ENCODE data around the gene HERPUD1.
"Not testable (repeated sequence)": the region's sequence is repeated elsewhere in the genome, so short reads cannot be mapped to it uniquely, and the experiment has no call there.

HERPUD1 gene, protein sequence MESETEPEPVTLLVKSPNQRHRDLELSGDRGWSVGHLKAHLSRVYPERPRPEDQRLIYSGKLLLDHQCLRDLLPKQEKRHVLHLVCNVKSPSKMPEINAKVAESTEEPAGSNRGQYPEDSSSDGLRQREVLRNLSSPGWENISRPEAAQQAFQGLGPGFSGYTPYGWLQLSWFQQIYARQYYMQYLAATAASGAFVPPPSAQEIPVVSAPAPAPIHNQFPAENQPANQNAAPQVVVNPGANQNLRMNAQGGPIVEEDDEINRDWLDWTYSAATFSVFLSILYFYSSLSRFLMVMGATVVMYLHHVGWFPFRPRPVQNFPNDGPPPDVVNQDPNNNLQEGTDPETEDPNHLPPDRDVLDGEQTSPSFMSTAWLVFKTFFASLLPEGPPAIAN

GRCh38 chr16:56931892-56932720 is at the start of gene HERPUD1:
Gene HERPUD1 (plus strand): TSS chr16:56932142. CDS start chr16:56932245, 103 bp downstream.
- DNase-seq: peak; percentile 97

DNA sequence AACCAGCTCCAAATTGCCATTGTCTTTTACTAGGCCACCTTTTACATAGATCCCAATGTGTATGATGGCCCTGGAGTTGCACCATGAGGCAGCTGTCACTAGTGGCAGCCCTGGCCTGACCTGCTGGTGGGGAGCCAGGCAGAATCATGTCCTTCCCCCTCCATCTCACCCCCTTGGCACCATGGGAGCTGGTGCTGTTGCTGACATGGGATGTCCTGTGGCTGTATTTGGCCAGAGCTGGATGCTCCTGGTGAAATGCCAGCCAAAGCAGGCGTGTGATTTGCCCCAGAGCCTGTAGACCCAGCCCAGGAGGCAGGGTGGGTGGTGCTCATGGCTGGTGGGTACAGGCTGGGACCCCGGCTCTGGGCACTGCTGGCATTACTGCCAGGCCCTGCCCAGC is 48.4 kb upstream of the HERPUD1 start:
- DNase-seq: no peak

GRCh38 chr16:56884026-56884582 is 47.8 kb upstream of the HERPUD1 start:
- no peak for DNase-seq

- not testable (repeated sequence) for DNase-seq
Measured at GRCh38 chr16:56884929-56885328, 47.0 kb upstream of the HERPUD1 start.

GRCh38 chr16:56885446-56886162 is 46.3 kb upstream of the HERPUD1 start:
- no peak for DNase-seq

- no peak for DNase-seq
Measured at GRCh38 chr16:56886296-56886695, 45.6 kb upstream of the HERPUD1 start.

DNA sequence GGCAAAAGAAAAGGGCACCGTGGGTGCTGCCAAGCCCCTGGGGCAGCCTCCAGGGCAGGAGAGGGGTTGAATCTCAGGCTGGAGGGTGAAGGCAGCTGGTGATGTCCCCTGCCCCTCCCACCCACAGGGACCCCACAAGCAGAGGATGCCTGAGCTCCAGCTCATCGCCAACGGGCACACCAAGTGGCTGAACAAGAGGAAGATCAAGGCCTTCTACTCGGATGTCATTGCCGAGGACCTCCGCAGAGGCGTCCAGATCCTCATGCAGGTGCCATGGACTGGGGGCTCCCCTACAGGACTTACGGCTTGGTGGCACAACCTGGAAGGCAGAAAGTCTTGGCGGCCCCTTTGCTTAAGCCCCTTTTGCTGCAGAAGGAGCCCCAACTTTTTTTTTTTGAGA is 45.1 kb upstream of the HERPUD1 start:
- no peak for DNase-seq

- no peak for DNase-seq
Measured at GRCh38 chr16:56888806-56889205, 43.1 kb upstream of the HERPUD1 start.

- DNase-seq: no peak
Measured at GRCh38 chr16:56889206-56889605, 42.7 kb upstream of the HERPUD1 start.

DNA sequence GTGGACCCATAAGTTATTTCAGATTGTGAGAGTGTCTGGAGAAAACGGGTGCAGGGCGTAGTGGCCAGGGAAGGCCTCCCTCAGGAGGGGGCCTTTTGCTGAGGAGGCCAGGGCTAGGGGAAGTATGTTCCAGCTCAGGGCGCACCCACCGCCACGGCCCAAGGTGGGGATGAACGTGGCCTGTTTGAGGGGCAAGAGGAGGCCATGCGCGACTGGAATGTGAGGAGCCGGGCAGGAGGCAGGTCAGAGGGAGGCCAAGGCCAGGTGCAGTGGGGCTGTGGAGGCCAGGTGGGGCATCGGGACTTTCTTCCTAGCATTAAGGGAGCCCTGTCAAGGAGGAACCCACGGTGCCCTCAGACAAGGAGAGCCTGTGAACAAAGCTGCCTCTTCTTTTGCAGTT is 40.3 kb upstream of the HERPUD1 start:
- no peak for DNase-seq

DNA sequence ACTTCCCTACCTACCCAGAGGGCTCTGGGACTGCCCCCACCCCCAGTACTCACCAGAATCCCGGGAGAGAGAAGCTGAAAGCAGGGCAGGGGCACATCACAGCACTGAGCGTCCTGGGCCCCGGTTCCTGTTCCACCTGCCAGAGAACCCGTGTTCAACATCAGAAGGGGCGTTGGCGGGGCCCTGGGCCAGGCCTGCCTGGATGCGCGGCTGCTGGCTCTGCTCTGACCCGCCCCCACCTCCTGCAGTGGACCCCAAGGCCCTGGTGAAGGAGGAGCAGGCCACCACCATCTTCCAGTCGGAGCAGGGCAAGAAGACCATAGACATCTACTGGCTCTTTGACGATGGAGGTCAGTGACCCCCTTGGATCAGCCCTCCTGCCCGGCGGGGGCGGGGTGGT is 39.2 kb upstream of the HERPUD1 start:
- no peak for DNase-seq

- no peak for DNase-seq
Measured at GRCh38 chr16:56894331-56894917, 37.5 kb upstream of the HERPUD1 start.

- no peak for DNase-seq
Measured at GRCh38 chr16:56895813-56896212, 36.1 kb upstream of the HERPUD1 start.

DNA sequence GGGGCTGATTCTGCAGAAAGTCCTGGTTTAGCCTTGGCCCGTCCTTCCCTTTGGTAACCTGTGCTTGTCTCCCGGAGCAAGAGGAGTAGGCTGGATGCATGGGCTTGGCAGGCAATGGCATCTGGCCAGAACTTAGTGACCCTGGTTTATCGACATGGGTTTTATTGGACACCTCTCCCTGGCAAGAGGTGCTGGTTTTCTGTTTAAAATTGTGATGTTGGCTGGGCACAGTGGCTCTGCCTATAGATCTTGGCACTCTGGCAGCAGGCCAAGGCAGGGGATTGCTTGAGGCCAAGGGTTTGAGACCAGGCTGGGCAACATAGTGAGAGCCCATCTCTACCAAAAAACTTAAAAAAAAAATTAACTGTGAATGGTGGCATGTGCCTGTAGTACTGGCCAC is 35.7 kb upstream of the HERPUD1 start:
- no peak for DNase-seq

DNA sequence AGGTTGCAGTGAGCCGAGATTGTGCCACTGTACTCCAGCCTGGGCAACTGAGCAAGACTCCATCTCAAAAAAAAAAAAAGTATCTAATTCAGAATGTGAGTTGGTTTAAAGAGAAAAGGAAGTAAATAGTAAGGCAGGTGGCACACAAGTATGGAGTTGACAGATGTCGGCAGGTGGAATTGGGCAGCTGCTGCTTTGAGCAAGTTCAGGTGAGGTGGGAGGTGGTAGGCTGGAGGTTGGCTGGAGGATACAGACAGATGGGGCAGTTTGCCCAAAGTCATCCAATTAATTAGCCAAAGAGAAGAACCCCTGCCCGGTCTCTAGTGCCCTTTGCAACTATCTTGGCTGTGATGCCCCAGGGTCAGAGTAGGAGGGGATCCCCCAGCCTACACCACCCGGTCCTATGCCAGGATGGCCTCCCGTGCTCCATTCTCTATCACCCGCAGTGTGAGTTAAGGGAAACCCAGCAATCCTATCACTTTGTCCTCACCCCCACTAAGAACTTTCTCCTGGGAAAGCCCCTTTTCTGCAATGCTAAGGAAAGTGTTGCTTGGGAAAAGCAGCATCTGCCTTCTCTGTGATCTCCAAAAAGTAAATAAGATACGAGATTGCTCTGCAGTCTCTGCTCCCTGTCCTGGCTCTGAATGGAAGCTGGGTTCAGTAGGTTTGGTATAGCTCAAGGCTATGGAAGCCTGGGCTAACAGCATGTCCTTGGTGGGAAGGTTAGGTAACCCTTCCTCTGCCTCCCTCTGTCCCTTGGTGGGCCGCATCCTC is 34.7 kb upstream of the HERPUD1 start:
- no peak for DNase-seq

- DNase-seq: no peak
Measured at GRCh38 chr16:56898847-56899246, 33.1 kb upstream of the HERPUD1 start.

DNA sequence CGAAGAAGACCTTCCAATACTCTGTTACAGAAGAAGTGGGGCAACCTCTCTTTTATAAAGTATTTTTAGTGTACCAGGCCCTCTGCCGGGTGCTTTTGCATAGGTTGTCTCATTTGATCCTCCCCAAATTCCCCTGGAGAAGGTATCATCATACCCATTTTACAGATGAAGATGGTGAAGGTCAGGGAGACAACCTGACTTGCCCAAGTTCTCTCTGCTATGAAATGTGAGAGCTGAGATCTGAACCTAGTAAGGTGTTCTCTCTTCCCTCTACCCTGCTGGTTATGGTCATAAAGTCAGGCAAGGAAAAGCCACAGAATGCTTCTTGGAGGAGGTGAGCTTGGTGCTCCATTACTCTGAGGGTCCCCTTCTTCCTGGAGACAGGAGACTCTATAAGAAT is 28.1 kb upstream of the HERPUD1 start:
- DNase-seq: no peak

- DNase-seq: no peak
Measured at GRCh38 chr16:56907401-56907800, 24.5 kb upstream of the HERPUD1 start.

DNA sequence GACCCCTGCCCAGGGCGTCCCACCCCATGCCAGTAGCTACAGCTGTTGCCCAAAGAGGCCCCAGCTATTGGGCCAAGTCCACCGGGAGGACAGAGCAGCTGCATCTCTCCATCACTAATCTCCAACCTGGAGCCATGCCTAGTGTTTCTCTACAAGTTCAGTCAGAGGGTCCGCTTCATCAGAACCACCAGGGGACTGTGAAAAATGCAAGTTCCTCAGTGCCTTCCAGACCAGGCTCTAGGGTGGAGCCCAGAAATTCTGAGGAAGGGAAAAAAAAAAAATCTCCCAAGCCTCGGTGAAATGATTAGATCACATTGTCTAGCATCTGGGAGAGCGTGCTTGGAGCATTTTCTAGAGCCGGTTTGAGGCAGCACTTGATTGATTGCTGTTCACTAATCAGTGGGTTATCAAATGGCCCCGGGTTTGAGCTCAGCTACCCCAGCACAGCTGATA is 22.4 kb upstream of the HERPUD1 start:
- no peak for DNase-seq

DNA sequence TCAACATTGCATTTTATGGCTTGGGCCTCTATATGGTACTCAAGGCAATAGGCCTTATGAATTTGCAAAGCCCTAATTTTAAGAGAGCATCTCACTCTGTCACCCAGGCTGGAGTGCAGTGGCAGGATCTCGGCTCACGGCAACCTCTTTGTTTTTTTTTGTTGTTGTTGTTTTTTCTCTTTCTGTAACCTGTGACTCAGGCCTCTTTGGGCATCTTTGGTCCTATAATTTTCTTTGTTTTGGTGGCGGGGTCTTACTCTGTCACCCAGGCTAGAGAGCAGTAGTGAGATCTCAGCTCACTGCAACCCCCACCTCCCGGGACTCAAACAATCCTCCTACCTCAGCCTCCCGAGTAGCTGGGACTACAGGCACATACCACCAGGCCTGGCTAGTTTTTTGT is 21.8 kb upstream of the HERPUD1 start:
- DNase-seq: no peak

- DNase-seq: no peak
Measured at GRCh38 chr16:56910654-56911539, 21.0 kb upstream of the HERPUD1 start.

Measured in COR-L47 (cell line).